ENCODE measurements around the gene RLN3.

The RLN3 gene

GRCh38 chr19:13985771-13986347 is 42.1 kb upstream of the RLN3 start:
- TF ChIP-seq CTCF (IDR thresholded peaks at IDR 0.05; ENCODE audit: low read depth, low read length, missing control alignments) = no peak
- DNase-seq (ENCODE audit: extremely low read depth, low read depth) = no peak
- no peak overlapping the region for H3K4me3 ChIP-seq (replicated peaks; ENCODE audit: low read depth, low read length)

GRCh38 chr19:13986348-13986904 is 41.5 kb upstream of the RLN3 start:
- H3K4me3 ChIP-seq (replicated peaks; ENCODE audit: low read depth, low read length) = no peak overlapping the region
- peak; percentile 64 for DNase-seq (ENCODE audit: extremely low read depth, low read depth)
- TF ChIP-seq CTCF (IDR thresholded peaks at IDR 0.05; ENCODE audit: low read depth, low read length, missing control alignments) = no peak

- TF ChIP-seq CTCF (IDR thresholded peaks at IDR 0.05; ENCODE audit: low read depth, low read length, missing control alignments) = no peak
- H3K4me3 ChIP-seq (replicated peaks; ENCODE audit: low read depth, low read length) = no peak overlapping the region
- DNase-seq (ENCODE audit: extremely low read depth, low read depth) = no peak
Measured at GRCh38 chr19:13987101-13987890, 40.7 kb upstream of the RLN3 start.

GRCh38 chr19:13989487-13989886 is 38.5 kb upstream of the RLN3 start:
- DNase-seq (ENCODE audit: extremely low read depth, low read depth) = no peak
- no peak for TF ChIP-seq CTCF (IDR thresholded peaks at IDR 0.05; ENCODE audit: low read depth, low read length, missing control alignments)
- no peak overlapping the region for H3K4me3 ChIP-seq (replicated peaks; ENCODE audit: low read depth, low read length)

DNA sequence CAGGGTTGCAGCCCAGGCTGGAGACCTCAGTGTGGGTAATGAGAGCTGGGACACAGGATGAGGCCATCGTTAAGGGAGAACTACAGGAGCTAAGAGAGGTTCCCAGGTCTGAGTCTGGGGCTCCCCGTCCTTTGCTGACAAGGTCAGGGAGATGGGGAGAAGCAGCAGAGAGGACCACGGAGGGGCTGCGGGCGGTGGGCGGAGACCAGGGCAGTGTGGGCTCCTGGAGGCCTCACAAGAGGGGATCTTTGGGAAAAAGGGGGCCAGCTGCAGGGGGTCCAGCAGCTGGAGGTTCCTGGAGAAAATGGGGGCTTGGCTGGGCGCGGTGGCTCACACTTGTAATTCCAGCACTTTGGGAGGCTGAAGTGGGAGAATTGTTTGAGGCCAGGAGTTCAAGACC is 37.9 kb upstream of the RLN3 start:
- H3K4me3 ChIP-seq (replicated peaks; ENCODE audit: low read depth, low read length) = no peak overlapping the region
- no peak for TF ChIP-seq CTCF (IDR thresholded peaks at IDR 0.05; ENCODE audit: low read depth, low read length, missing control alignments)
- DNase-seq (ENCODE audit: extremely low read depth, low read depth) = no peak

- H3K4me3 ChIP-seq (replicated peaks; ENCODE audit: low read depth, low read length) = no peak overlapping the region
- TF ChIP-seq CTCF (IDR thresholded peaks at IDR 0.05; ENCODE audit: low read depth, low read length, missing control alignments) = no peak
- DNase-seq (ENCODE audit: extremely low read depth, low read depth) = no peak
Measured at GRCh38 chr19:13992025-13992424, 35.9 kb upstream of the RLN3 start.
